Measurements from ENCODE around the gene VILL.
"Not testable (repeated sequence)": the region's sequence is repeated elsewhere in the genome, so short reads cannot be mapped to it uniquely, and the experiment has no call there.

Gene VILL

DNA sequence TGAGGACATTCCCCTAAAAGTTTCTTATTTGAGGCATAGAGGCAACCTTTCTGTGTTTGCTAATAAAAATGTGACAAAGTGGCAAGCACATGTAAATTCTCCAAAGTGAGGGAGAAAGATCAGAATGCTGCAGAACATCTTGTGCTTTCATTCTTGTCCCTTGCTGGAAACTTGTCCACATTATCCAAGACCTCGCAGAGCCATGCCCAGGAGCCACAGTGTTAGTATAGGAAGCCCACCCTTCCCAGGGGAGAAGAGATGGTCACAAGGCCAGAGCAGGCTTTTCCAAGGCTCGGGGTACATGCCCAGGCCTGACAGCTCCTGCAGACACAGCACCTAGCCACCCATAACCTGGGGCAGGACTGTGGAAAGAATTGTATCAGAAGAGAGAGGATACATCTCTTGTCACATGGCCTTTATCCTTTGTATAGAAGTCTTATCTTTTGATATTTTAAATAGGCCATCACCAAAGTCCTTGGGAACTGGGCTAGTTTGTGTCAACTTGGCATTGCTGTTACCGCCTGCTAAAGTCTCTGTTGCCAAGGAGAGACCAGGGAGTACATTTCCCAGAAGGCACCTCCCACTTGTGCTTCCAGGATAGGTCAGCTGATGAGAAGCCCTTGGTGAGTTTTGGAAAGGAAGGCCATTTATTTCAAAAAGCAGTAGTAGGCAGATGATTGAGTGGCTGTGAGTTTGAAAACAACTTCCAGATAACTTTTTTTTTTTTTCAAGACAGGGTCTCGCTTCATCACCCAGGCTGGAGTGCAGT lies 59.0 kb downstream of the VILL start:
- no peak for DNase-seq (ENCODE audit: low read depth, low spot score)
- peaks cover 4% of the 10 kb centered on the region for H3K27me3 ChIP-seq (ENCODE audit: insufficient read depth, insufficient read length)
- no peak overlapping the region for H3K4me3 ChIP-seq (ENCODE audit: insufficient read length, low read depth)
- no peaks in the 10 kb centered on the region for H3K4me1 ChIP-seq (ENCODE audit: insufficient read depth, insufficient read length)
- TF ChIP-seq YY1 (IDR thresholded peaks at IDR 0.05; ENCODE audit: insufficient read depth, insufficient read length), result no peak
- no peak for TF ChIP-seq ZNF274 (IDR thresholded peaks at IDR 0.05; ENCODE audit: low read depth, low read length)
- TF ChIP-seq SUZ12 (IDR thresholded peaks at IDR 0.05; ENCODE audit: extremely low read depth, insufficient read depth, insufficient read length), result no peak
- no peak overlapping the region for H3K9ac ChIP-seq (ENCODE audit: insufficient read length, low read depth)
- H3K36me3 ChIP-seq (ENCODE audit: insufficient read depth, insufficient read length, low read length), result no peaks in the 10 kb centered on the region
- peaks cover 15% of the 10 kb centered on the region; the same call in 1 of the 2 replicates for H3K9me3 ChIP-seq (ENCODE audit: insufficient read depth, low read length)

- Histone ChIP-seq H3K4me1 (ENCODE audit: insufficient read depth, insufficient read length) (no peaks in the 10 kb centered on the region), H3K9ac (ENCODE audit: insufficient read length, low read depth) (no peak overlapping the region), H3K27me3 (ENCODE audit: insufficient read depth, insufficient read length) (no peaks in the 10 kb centered on the region), H3K9me3 (ENCODE audit: insufficient read depth, low read length) (peaks cover 15% of the 10 kb centered on the region; the same call in 1 of the 2 replicates), H3K4me3 (ENCODE audit: insufficient read length, low read depth) (no peak overlapping the region), H3K36me3 (ENCODE audit: insufficient read depth, insufficient read length, low read length) (no peaks in the 10 kb centered on the region)
- DNase-seq (ENCODE audit: low read depth, low spot score), result no peak
- TF ChIP-seq ZNF274 (IDR thresholded peaks at IDR 0.05; ENCODE audit: low read depth, low read length) (no peak), YY1 (IDR thresholded peaks at IDR 0.05; ENCODE audit: insufficient read depth, insufficient read length) (no peak), SUZ12 (IDR thresholded peaks at IDR 0.05; ENCODE audit: extremely low read depth, insufficient read depth, insufficient read length) (no peak)
Observed at GRCh38 chr3:38051131-38051530, 60.5 kb downstream of the VILL start.

DNA sequence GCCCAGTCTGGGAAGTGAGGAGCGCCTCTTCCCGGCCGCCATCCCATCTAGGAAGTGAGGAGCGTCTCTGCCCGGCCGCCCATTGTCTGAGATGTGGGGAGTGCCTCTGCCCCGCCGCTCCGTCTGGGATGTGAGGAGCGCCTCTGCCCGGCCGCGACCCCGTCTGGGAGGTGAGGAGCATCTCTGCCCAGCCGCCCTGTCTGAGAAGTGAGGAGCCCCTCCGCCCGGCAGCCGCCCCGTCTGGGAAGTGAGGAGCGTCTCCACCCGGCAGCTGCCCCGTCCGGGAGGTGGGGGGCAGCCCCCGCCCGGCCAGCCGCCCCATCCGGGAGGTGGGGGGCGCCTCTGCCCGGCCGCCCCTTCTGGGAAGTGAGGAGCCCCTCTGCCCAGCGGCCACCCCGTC lies 62.7 kb downstream of the VILL start:
- H3K27me3 ChIP-seq (ENCODE audit: insufficient read depth, insufficient read length); DNase-seq (ENCODE audit: low read depth, low spot score); H3K9ac ChIP-seq (ENCODE audit: insufficient read length, low read depth); H3K4me3 ChIP-seq (ENCODE audit: insufficient read length, low read depth); H3K36me3 ChIP-seq (ENCODE audit: insufficient read depth, insufficient read length, low read length); H3K4me1 ChIP-seq (ENCODE audit: insufficient read depth, insufficient read length): not testable (repeated sequence)
- H3K9me3 ChIP-seq (ENCODE audit: insufficient read depth, low read length), result peaks cover 15% of the 10 kb centered on the region; the same call in 1 of the 2 replicates

DNA sequence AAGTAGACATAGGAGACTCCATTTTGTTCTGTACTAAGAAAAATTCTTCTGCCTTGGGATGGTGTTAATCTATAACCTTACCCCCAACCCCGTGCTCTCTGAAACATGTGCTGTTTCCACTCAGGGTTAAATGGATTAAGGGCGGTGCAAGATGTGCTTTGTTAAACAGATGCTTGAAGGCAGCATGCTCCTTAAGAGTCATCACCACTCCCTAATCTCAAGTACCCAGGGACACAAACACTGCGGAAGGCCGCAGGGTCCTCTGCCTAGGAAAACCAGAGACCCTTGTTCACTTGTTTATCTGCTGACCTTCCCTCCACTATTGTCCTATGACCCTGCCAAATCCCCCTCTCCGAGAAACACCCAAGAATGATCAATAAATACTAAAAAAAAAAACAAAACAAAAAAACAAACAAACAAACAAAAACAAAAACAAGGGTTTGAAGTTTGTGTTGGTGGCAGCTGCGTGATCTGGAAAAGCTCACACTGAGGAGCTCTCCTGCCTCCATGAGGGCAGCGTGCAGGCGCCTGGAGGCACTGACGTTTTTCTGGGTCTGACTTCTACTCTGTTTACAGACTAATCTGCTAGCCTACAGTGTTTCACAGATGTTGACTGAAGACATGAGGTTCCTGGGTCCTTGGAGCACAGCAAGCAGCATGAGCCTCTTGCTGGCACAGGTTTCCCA lies 63.4 kb downstream of the VILL start:
- not testable (repeated sequence) for H3K9ac ChIP-seq (ENCODE audit: insufficient read length, low read depth); H3K36me3 ChIP-seq (ENCODE audit: insufficient read depth, insufficient read length, low read length); H3K4me3 ChIP-seq (ENCODE audit: insufficient read length, low read depth); H3K27me3 ChIP-seq (ENCODE audit: insufficient read depth, insufficient read length); DNase-seq (ENCODE audit: low read depth, low spot score); H3K4me1 ChIP-seq (ENCODE audit: insufficient read depth, insufficient read length)
- peaks cover 15% of the 10 kb centered on the region; the same call in 1 of the 2 replicates for H3K9me3 ChIP-seq (ENCODE audit: insufficient read depth, low read length)

GRCh38 chr3:38054499-38055001 lies 64.0 kb downstream of the VILL start:
- no peak overlapping the region for H3K9ac ChIP-seq (ENCODE audit: insufficient read length, low read depth)
- no peak for TF ChIP-seq SUZ12 (IDR thresholded peaks at IDR 0.05; ENCODE audit: extremely low read depth, insufficient read depth, insufficient read length)
- no peak for DNase-seq (ENCODE audit: low read depth, low spot score)

More at GRCh38 chr3:38054499-38055001, 64.0 kb downstream of the VILL start:
- no peaks in the 10 kb centered on the region for H3K27me3 ChIP-seq (ENCODE audit: insufficient read depth, insufficient read length)
- no peak overlapping the region for H3K4me3 ChIP-seq (ENCODE audit: insufficient read length, low read depth)
- peaks cover 15% of the 10 kb centered on the region; the same call in 1 of the 2 replicates for H3K9me3 ChIP-seq (ENCODE audit: insufficient read depth, low read length)
- no peaks in the 10 kb centered on the region for H3K36me3 ChIP-seq (ENCODE audit: insufficient read depth, insufficient read length, low read length)
- H3K4me1 ChIP-seq (ENCODE audit: insufficient read depth, insufficient read length), result no peaks in the 10 kb centered on the region
